ENCODE results near the gene PUM2. TPM values are rescaled to one million over a fixed set of nuclear protein-coding genes. Genes with fewer than 3 reads are reported as not detected.

Gene PUM2
- total and polyA plus RNA-seq, 2 of the 13 experiments (the other 11 are each of a cell fraction or from before 2014, with no cell fraction given): 69.6 to 69.8 TPM

- TF ChIP-seq ZHX2 (IDR thresholded peaks at IDR 0.05; ENCODE audit: low read depth) (peak; percentile 54; the same call in 1 of the 2 replicates), ZHX2 (CRISPR knock-in tag; IDR thresholded peaks at IDR 0.05; ENCODE audit: borderline replicate concordance) (no peak), ZNF343 (CRISPR knock-in tag; IDR thresholded peaks at IDR 0.05) (0 out of 2 replicates have a peak, but pooled peaks have one; percentile 33), ZMYM4 (CRISPR knock-in tag; IDR thresholded peaks at IDR 0.05) (peak; percentile 68; the same call in 1 of the 2 replicates), KDM2A (CRISPR knock-in tag; IDR thresholded peaks at IDR 0.05; ENCODE audit: borderline replicate concordance, low read depth) (no peak), ZNF883 (CRISPR knock-in tag; IDR thresholded peaks at IDR 0.05; ENCODE audit: not compliant biosample characterization) (peak; percentile 12), ZNF501 (CRISPR knock-in tag; IDR thresholded peaks at IDR 0.05) (peak; percentile 41; the same call in 1 of the 2 replicates), TRIM24 (CRISPR knock-in tag; IDR thresholded peaks at IDR 0.05) (peak; percentile 68), HNF1A (IDR thresholded peaks at IDR 0.05; ENCODE audit: low read depth) (peak; percentile 44), HNF1A (CRISPR knock-in tag; IDR thresholded peaks at IDR 0.05; ENCODE audit: borderline replicate concordance) (no peak), ZNF724P (CRISPR knock-in tag; IDR thresholded peaks at IDR 0.05; ENCODE audit: borderline replicate concordance) (0 out of 2 replicates have a peak, but pooled peaks have one; percentile 35), ZNF225 (CRISPR knock-in tag; IDR thresholded peaks at IDR 0.05) (0 out of 2 replicates have a peak, but pooled peaks have one; percentile 36), PCBP1 (IDR thresholded peaks at IDR 0.05; ENCODE audit: borderline replicate concordance, low read depth, low read length) (no peak), TCF7L2 (IDR thresholded peaks at IDR 0.05; ENCODE audit: low read depth, low read length) (no peak), UBTF (CRISPR knock-in tag; IDR thresholded peaks at IDR 0.05) (peak; percentile 16; the same call in 1 of the 2 replicates)
These were observed 136.7 kb downstream of the PUM2 start (continued) for GRCh38 chr2:20213651-20214565.
